SJCRH30 (cell line): ENCODE measurements around the gene ZNF184. TPM values are rescaled to one million over a fixed set of nuclear protein-coding genes. Genes with fewer than 3 reads are reported as not detected.
"Not testable (repeated sequence)": the region's sequence is repeated elsewhere in the genome, so short reads cannot be mapped to it uniquely, and the experiment has no call there.

Experiments
- DNase-seq, 2 experiments: peaks; one replicate each; pipeline ENCODE4 v3.0.0-alpha.2; 2015 to 2020
- H3K27ac ChIP-seq: fragments of 250-450 bp; sonication (Bioruptor Pico); 2 replicates; pipeline ENCODE4 v1.5.1; 2020; ENCODE audit warnings: mild to moderate bottlenecking, moderate library complexity
- H3K27me3 ChIP-seq: fragments of 250-450 bp; sonication (Bioruptor Pico); 2 replicates; pipeline ENCODE4 v1.5.1; 2020; ENCODE audit warnings: mild to moderate bottlenecking, moderate library complexity
- H3K36me3 ChIP-seq: fragments of 250-450 bp; sonication (Bioruptor Pico); 2 replicates; pipeline ENCODE4 v1.5.1; 2020; ENCODE audit warnings: mild to moderate bottlenecking, moderate library complexity
- H3K4me1 ChIP-seq: fragments of 250-450 bp; sonication (Bioruptor Pico); 2 replicates; pipeline ENCODE4 v1.5.1; 2020; ENCODE audit warnings: mild to moderate bottlenecking, moderate library complexity
- H3K4me3 ChIP-seq: fragments of 250-450 bp; sonication (Bioruptor Pico); 2 replicates; pipeline ENCODE4 v1.5.1; 2020; ENCODE audit warnings: mild to moderate bottlenecking, moderate library complexity
- H3K9me3 ChIP-seq: fragments of 250-450 bp; sonication (Bioruptor Pico); replicated peaks from 2 replicates; pipeline ENCODE4 v1.5.1; 2020; ENCODE audit warnings: mild to moderate bottlenecking, moderate library complexity
- total RNA-seq: library from RNA; depleted of rRNA; stranded (reverse); fragments of >200 nt; shearing (Covaris generic); gene quantifications from 2 replicates; pipeline ENCODE4 v1.2.3, GENCODE V29; 2014

Gene ZNF184
- total RNA-seq, 1 experiment from 2014 or later = 18.9 TPM

GRCh38 chr6:27471365-27472115 lies 1.4 kb downstream of the ZNF184 start:
- Histone ChIP-seq H3K4me3 (peak overlapping the region; percentile 69), H3K27ac (peak overlapping the region; percentile 89), H3K27me3 (no peaks in the 10 kb centered on the region), H3K9me3 (peaks cover 5% of the 10 kb centered on the region), H3K36me3 (peaks cover 42% of the 10 kb centered on the region), H3K4me1 (no peaks in the 10 kb centered on the region)
- peak in 1 of 2 experiments; percentile 10 for DNase-seq

GRCh38 chr6:27470023-27470422 lies 2.9 kb downstream of the ZNF184 start:
- Histone ChIP-seq H3K4me1 (no peaks in the 10 kb centered on the region), H3K27me3 (no peaks in the 10 kb centered on the region), H3K27ac (no peak overlapping the region), H3K9me3 (peaks cover 5% of the 10 kb centered on the region), H3K4me3 (no peak overlapping the region), H3K36me3 (peaks cover 52% of the 10 kb centered on the region)
- DNase-seq = no peak

- no peak for DNase-seq
- Histone ChIP-seq H3K4me1 (no peaks in the 10 kb centered on the region), H3K27ac (no peak overlapping the region), H3K27me3 (no peaks in the 10 kb centered on the region), H3K36me3 (peaks cover 58% of the 10 kb centered on the region), H3K9me3 (peaks cover 5% of the 10 kb centered on the region), H3K4me3 (no peak overlapping the region)
These were observed 4.6 kb downstream of the ZNF184 start for GRCh38 chr6:27468334-27468733.

GRCh38 chr6:27452496-27452897 lies 20.4 kb downstream of the ZNF184 start:
- peaks cover 91% of the 10 kb centered on the region for H3K36me3 ChIP-seq
- no peaks in the 10 kb centered on the region for H3K4me1 ChIP-seq
- no peak overlapping the region for H3K27ac ChIP-seq
- no peaks in the 10 kb centered on the region for H3K27me3 ChIP-seq
- peak in 1 of 2 experiments; percentile 20 for DNase-seq
- H3K9me3 ChIP-seq = peaks cover 52% of the 10 kb centered on the region
- H3K4me3 ChIP-seq = no peak overlapping the region

- no peaks in the 10 kb centered on the region for H3K4me1 ChIP-seq
- H3K27me3 ChIP-seq = no peaks in the 10 kb centered on the region
- peaks cover 48% of the 10 kb centered on the region for H3K9me3 ChIP-seq
- DNase-seq = no peak
- H3K4me3 ChIP-seq = no peak overlapping the region
- peaks cover 85% of the 10 kb centered on the region for H3K36me3 ChIP-seq
- no peak overlapping the region for H3K27ac ChIP-seq
These were observed 21.1 kb downstream of the ZNF184 start for GRCh38 chr6:27451660-27452390.

GRCh38 chr6:27448456-27448855 lies 24.4 kb downstream of the ZNF184 start:
- Histone ChIP-seq H3K4me3 (no peak overlapping the region), H3K4me1 (no peaks in the 10 kb centered on the region), H3K36me3 (peaks cover 52% of the 10 kb centered on the region), H3K27ac (no peak overlapping the region), H3K9me3 (peaks cover 36% of the 10 kb centered on the region), H3K27me3 (no peaks in the 10 kb centered on the region)
- no peak for DNase-seq

GRCh38 chr6:27442932-27443331 lies 30.0 kb downstream of the ZNF184 start:
- Histone ChIP-seq H3K9me3 (no peaks in the 10 kb centered on the region), H3K27ac (no peak overlapping the region), H3K4me1 (no peaks in the 10 kb centered on the region), H3K36me3 (0 out of 2 replicates have a peak, but pooled peaks cover 3% of the 10 kb centered on the region), H3K27me3 (no peaks in the 10 kb centered on the region), H3K4me3 (no peak overlapping the region)
- DNase-seq = no peak

- DNase-seq = no peak
- no peaks in the 10 kb centered on the region for H3K27me3 ChIP-seq
- H3K9me3 ChIP-seq = no peaks in the 10 kb centered on the region
- no peak overlapping the region for H3K27ac ChIP-seq
- no peak overlapping the region for H3K4me3 ChIP-seq
- no peaks in the 10 kb centered on the region for H3K36me3 ChIP-seq
- no peaks in the 10 kb centered on the region for H3K4me1 ChIP-seq
These were observed 31.9 kb downstream of the ZNF184 start for GRCh38 chr6:27441001-27441400.

- Histone ChIP-seq H3K4me1 (no peaks in the 10 kb centered on the region), H3K9me3 (no peaks in the 10 kb centered on the region), H3K27me3 (no peaks in the 10 kb centered on the region), H3K36me3 (no peaks in the 10 kb centered on the region), H3K4me3 (no peak overlapping the region), H3K27ac (no peak overlapping the region)
- no peak for DNase-seq
These were observed 33.5 kb downstream of the ZNF184 start for GRCh38 chr6:27439371-27439770.

GRCh38 chr6:27433714-27434113 lies 39.2 kb downstream of the ZNF184 start:
- DNase-seq = no peak
- Histone ChIP-seq H3K27me3 (no peaks in the 10 kb centered on the region), H3K4me1 (no peaks in the 10 kb centered on the region), H3K36me3 (no peaks in the 10 kb centered on the region), H3K4me3 (no peak overlapping the region), H3K27ac (no peak overlapping the region), H3K9me3 (no peaks in the 10 kb centered on the region)

GRCh38 chr6:27428966-27429365 lies 43.9 kb downstream of the ZNF184 start:
- Histone ChIP-seq H3K4me3 (no peak overlapping the region), H3K9me3 (no peaks in the 10 kb centered on the region), H3K36me3 (no peaks in the 10 kb centered on the region), H3K27ac (no peak overlapping the region), H3K4me1 (no peaks in the 10 kb centered on the region), H3K27me3 (no peaks in the 10 kb centered on the region)
- no peak for DNase-seq

GRCh38 chr6:27428502-27428901 lies 44.4 kb downstream of the ZNF184 start:
- Histone ChIP-seq H3K27ac (no peak overlapping the region), H3K9me3 (no peaks in the 10 kb centered on the region), H3K27me3 (no peaks in the 10 kb centered on the region), H3K4me1 (no peaks in the 10 kb centered on the region), H3K36me3 (no peaks in the 10 kb centered on the region), H3K4me3 (no peak overlapping the region)
- no peak for DNase-seq

- no peak overlapping the region for H3K27ac ChIP-seq
- no peak for DNase-seq
- H3K36me3 ChIP-seq = no peaks in the 10 kb centered on the region
- no peaks in the 10 kb centered on the region for H3K9me3 ChIP-seq
- no peak overlapping the region for H3K4me3 ChIP-seq
- no peaks in the 10 kb centered on the region for H3K27me3 ChIP-seq
- H3K4me1 ChIP-seq = no peaks in the 10 kb centered on the region
These were observed 46.8 kb downstream of the ZNF184 start for GRCh38 chr6:27426045-27426620.

- not testable (repeated sequence) for H3K4me1 ChIP-seq, H3K36me3 ChIP-seq, H3K27ac ChIP-seq, H3K9me3 ChIP-seq, DNase-seq, H3K4me3 ChIP-seq, H3K27me3 ChIP-seq
These were observed 48.1 kb downstream of the ZNF184 start for GRCh38 chr6:27424851-27425250.

GRCh38 chr6:27422651-27423332 lies 50.1 kb downstream of the ZNF184 start:
- H3K27me3 ChIP-seq = no peaks in the 10 kb centered on the region
- no peak for DNase-seq
- no peaks in the 10 kb centered on the region for H3K9me3 ChIP-seq
- H3K27ac ChIP-seq = no peak overlapping the region
- no peak overlapping the region for H3K4me3 ChIP-seq
- no peaks in the 10 kb centered on the region for H3K4me1 ChIP-seq
- no peaks in the 10 kb centered on the region for H3K36me3 ChIP-seq
